ENCODE measurements around the gene KLHDC3. TPM values are rescaled to one million over a fixed set of nuclear protein-coding genes. Genes with fewer than 3 reads are reported as not detected.

Gene KLHDC3
- total and polyA plus RNA-seq, 9 of the 15 experiments (the other 6 are each of a cell fraction or from before 2014, with no cell fraction given) = 4.5 to 171 (median 107) TPM

DNA sequence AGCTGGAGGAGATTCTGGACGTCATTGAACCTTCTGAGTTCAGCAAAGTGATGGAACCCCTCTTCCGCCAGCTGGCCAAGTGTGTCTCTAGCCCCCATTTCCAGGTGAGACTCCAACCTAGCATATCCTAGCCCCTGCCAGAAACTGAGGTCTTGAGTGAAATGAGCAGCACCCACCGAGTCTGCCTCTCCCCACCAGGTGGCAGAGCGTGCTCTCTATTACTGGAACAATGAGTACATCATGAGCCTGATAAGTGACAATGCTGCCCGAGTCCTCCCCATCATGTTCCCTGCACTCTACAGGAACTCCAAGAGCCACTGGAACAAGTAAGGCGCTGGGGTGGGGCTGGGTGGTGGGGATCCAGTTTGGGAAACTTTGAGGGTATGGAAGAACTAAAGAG is 4.9 kb upstream of the KLHDC3 start (continued):
- TF ChIP-seq, protein P1, sequence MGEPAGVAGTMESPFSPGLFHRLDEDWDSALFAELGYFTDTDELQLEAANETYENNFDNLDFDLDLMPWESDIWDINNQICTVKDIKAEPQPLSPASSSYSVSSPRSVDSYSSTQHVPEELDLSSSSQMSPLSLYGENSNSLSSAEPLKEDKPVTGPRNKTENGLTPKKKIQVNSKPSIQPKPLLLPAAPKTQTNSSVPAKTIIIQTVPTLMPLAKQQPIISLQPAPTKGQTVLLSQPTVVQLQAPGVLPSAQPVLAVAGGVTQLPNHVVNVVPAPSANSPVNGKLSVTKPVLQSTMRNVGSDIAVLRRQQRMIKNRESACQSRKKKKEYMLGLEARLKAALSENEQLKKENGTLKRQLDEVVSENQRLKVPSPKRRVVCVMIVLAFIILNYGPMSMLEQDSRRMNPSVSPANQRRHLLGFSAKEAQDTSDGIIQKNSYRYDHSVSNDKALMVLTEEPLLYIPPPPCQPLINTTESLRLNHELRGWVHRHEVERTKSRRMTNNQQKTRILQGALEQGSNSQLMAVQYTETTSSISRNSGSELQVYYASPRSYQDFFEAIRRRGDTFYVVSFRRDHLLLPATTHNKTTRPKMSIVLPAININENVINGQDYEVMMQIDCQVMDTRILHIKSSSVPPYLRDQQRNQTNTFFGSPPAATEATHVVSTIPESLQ (CRISPR knock-in tag; IDR thresholded peaks at IDR 0.05) = no peak
- no peak for TF ChIP-seq ZNF311 (CRISPR knock-in tag; IDR thresholded peaks at IDR 0.05)
- TF ChIP-seq PRMT5 (CRISPR knock-in tag; IDR thresholded peaks at IDR 0.05) = no peak
- TF ChIP-seq DIDO1 (tag; IDR thresholded peaks at IDR 0.05; ENCODE audit: low read depth) = no peak
- TF ChIP-seq MAZ (CRISPR knock-in tag; conservative IDR thresholded peaks at IDR 0.05 in 1 of 2, IDR thresholded peaks at IDR 0.05 in 1 of 2) = no peak
- TF ChIP-seq BRCA1 (IDR thresholded peaks at IDR 0.05) = no peak
- no peak for TF ChIP-seq BRCA1 (CRISPR knock-in tag; IDR thresholded peaks at IDR 0.05)
- no peak for TF ChIP-seq SMARCB1 (IDR thresholded peaks at IDR 0.05; ENCODE audit: insufficient read length, low read depth)
- TF ChIP-seq, protein P2, sequence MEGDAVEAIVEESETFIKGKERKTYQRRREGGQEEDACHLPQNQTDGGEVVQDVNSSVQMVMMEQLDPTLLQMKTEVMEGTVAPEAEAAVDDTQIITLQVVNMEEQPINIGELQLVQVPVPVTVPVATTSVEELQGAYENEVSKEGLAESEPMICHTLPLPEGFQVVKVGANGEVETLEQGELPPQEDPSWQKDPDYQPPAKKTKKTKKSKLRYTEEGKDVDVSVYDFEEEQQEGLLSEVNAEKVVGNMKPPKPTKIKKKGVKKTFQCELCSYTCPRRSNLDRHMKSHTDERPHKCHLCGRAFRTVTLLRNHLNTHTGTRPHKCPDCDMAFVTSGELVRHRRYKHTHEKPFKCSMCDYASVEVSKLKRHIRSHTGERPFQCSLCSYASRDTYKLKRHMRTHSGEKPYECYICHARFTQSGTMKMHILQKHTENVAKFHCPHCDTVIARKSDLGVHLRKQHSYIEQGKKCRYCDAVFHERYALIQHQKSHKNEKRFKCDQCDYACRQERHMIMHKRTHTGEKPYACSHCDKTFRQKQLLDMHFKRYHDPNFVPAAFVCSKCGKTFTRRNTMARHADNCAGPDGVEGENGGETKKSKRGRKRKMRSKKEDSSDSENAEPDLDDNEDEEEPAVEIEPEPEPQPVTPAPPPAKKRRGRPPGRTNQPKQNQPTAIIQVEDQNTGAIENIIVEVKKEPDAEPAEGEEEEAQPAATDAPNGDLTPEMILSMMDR (IDR thresholded peaks at IDR 0.05 in 2 of 3, conservative IDR thresholded peaks at IDR 0.05 in 1 of 3; ENCODE audit: insufficient read depth in 2 of 3, low read depth in 1 of 3, low read length in 3 of 3) = peak; percentile 70 to 80 (median 77)
- 0 out of 2 replicates have a peak, but pooled peaks have one; percentile 19 for TF ChIP-seq POLR2AphosphoS5 (IDR thresholded peaks at IDR 0.05; ENCODE audit: control insufficient read depth, insufficient read depth, low read depth, low read length)
- TF ChIP-seq ZNF77 (CRISPR knock-in tag; IDR thresholded peaks at IDR 0.05) = no peak
- no peak for TF ChIP-seq ZBTB8A (IDR thresholded peaks at IDR 0.05; ENCODE audit: partially characterized antibody)
- peak; percentile 64 for TF ChIP-seq SMC3 (conservative IDR thresholded peaks at IDR 0.05; ENCODE audit: insufficient read depth, low read depth, low read length)
- TF ChIP-seq, protein P3, sequence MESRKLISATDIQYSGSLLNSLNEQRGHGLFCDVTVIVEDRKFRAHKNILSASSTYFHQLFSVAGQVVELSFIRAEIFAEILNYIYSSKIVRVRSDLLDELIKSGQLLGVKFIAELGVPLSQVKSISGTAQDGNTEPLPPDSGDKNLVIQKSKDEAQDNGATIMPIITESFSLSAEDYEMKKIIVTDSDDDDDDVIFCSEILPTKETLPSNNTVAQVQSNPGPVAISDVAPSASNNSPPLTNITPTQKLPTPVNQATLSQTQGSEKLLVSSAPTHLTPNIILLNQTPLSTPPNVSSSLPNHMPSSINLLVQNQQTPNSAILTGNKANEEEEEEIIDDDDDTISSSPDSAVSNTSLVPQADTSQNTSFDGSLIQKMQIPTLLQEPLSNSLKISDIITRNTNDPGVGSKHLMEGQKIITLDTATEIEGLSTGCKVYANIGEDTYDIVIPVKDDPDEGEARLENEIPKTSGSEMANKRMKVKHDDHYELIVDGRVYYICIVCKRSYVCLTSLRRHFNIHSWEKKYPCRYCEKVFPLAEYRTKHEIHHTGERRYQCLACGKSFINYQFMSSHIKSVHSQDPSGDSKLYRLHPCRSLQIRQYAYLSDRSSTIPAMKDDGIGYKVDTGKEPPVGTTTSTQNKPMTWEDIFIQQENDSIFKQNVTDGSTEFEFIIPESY (CRISPR knock-in tag; IDR thresholded peaks at IDR 0.05) = no peak
- peak; percentile 70 to 77 for TF ChIP-seq RAD21 (CRISPR knock-in tag; conservative IDR thresholded peaks at IDR 0.05 in 1 of 2, IDR thresholded peaks at IDR 0.05 in 1 of 2)
- TF ChIP-seq ZNF347 (CRISPR knock-in tag; IDR thresholded peaks at IDR 0.05; ENCODE audit: low read depth) = no peak
